ENCODE measurements around the gene TANC1.
"Not testable (repeated sequence)": the region's sequence is repeated elsewhere in the genome, so short reads cannot be mapped to it uniquely, and the experiment has no call there.

Gene TANC1

DNA sequence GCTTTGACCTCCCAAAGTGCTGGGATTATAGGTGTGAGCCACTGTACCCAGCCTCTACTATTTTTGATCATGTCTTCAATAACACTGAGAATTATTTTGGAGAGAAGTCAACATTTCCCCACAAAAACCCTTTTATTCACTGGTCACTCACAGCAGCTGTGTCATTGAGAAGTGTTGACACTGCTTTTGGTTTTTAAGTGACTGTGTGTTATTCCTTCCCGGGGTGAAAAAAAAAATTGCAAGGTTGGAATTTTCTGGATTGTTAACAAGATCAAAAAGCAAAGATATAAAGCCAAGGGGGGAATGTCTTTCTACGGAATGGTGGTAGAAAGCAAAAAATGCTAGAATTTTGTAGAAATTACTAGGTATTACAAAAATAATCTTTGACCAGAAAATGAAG lies 61.5 kb downstream of the TANC1 start:
- no peak for DNase-seq (ENCODE audit: low read depth)

DNA sequence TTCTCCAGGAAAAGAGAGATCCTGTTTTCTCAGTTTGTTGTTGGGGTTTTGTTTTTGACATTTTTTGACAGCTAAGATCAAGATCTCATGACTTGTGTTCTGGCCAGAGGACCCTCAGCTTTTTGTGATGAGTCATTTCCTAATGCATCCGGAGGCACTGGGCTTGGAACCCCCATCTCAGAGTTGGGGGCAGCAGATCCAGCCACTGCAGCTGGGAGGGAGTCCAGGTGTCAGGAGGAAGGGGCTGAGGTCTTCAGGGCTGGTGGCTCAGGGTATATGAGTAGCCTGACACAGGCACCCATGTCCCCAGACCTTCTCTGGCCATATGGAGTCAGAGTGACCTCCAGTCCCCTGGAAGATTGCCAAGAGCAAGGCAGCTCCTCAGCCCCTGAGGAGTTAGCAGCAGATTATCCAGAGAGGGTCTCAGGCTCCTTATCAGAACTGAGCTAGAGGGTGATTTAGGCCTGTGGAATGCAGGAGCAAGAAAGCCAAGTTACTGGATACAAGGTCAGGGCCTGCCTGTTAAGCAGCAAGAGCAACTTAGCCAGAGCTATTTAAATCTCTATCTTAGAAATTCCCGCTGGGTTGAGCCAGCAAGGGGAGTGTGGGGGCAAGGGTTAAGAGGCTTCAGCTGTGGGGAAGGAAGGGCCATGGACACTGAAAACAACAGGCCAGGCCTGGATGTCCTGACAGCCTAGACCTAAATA lies 62.4 kb downstream of the TANC1 start:
- no peak for DNase-seq (ENCODE audit: low read depth)

DNA sequence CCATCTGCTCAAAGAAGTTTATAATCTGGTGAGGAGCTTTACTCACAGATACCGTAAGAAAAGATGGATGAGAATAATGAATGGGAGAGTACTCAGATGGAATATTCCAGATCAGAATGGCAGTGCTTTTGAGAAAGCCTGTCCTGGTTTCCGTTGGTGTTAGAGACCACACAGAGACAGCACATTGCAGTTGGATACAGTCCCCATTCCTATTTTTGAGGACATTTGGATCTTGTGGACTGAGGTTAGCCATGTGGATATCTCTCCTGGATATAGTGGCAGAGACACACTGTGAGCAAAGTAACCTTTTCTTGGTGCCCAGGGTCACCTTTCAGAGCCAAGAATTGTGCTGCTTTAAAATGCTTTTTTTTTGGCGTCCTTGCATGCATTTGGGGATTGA lies 63.7 kb downstream of the TANC1 start:
- DNase-seq (ENCODE audit: low read depth), result no peak

DNA sequence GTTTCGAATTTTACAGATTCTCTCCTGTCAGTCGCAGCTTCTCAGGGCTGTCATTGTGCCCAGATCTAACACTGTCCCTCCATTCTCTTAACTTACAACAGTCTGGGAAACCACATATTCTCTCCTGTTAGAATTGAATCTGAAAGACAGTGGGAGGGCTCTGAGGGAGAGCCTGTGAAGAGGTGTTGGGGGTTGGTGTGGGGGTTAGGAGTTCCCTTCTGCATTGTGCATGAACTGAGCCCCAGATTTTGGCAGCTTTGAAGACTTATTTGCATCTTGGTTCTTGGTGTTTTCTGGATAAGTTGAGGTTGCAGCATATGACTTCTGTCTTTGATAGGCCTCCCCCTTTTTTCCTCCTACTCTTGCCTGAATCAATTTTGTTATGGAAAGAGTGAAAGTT lies 64.1 kb downstream of the TANC1 start:
- DNase-seq (ENCODE audit: low read depth), result no peak

DNA sequence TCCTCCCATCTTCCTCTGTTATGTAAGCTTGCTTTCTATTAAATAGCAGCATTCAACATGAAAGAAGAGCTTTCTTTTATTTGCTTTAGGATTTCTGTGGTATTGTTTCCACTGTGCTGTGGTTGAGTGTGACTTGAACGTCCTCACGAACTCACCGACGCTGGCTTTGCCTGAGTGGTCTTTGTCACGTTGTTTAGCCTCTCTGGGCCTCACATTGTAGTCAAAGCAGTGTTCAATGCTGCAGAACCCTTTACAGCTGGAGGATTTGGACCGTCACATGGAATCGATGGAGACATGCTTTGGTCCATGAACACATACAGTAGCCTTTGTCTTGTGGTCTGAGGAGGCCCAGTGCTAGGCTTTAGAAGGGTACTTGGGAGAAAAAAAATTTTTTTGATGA lies 66.3 kb downstream of the TANC1 start:
- no peak for DNase-seq (ENCODE audit: low read depth)

DNA sequence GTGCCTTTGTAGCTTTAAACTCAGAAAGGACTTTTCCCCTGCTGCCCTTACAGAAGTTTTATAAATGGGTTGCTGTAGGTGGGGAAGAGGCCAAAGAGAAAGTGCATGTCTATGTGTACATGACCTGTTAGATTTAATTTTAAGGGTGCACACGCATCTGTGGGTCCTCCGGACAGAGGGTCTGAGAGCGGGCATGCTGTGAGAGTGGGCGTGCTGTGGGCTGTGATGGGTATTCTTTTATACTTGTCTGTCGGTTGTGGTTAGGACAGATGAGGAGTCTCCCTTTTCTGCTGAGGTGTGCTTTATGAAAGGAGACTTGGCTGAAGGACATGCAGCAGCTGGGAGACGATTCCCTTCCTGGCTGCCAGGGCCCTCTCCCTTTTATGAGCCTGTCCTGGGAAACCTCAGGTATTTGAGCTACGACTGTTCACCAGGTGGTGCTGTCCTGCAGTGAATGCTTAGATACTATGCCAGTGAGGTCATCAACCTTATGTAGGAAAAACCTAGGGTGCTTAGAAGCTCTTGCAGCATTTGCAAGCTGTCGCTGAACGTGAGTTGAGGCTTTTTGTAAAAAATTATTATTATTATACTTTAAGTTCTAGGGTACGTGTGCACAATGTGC lies 67.5 kb downstream of the TANC1 start:
- no peak for DNase-seq (ENCODE audit: low read depth)

DNA sequence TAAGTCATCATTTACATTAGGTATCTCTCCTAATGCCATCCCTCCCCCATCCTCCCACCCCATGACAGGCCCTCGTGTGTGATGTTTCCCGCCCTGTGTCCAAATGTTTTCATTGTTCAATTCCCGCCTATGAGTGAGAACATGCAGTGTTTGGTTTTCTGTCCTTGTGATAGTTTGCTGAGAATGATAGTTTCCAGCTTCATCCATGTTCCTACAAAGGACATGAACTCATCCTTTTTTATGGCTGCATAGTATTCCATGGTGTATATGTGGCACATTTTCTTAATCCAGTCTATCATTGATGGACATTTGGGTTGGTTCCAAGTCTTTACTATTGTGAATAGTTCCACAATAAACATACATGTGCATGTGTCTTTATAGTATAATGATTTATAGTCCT lies 68.0 kb downstream of the TANC1 start:
- DNase-seq (ENCODE audit: low read depth), result not testable (repeated sequence)

DNA sequence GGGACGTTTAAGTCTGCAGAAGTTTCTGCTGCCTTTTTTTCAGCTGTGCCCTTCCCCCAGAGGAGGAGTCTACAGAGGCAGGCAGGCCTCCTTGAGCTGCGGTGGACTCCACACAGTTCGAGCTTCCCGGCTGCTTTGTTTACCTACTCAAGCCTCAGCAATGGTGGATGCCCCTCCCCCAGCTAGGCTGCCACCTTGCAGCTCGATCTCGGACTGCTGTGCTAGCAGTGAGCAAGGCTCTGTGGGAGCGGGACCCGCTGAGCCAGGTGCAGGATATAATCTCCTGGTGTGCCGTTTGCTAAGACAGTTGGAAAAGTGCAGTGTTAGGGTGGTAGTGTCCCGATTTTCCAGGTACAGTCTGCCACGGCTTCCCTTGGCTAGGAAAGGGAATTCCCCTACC lies 72.9 kb downstream of the TANC1 start:
- DNase-seq (ENCODE audit: low read depth), result not testable (repeated sequence)

DNA sequence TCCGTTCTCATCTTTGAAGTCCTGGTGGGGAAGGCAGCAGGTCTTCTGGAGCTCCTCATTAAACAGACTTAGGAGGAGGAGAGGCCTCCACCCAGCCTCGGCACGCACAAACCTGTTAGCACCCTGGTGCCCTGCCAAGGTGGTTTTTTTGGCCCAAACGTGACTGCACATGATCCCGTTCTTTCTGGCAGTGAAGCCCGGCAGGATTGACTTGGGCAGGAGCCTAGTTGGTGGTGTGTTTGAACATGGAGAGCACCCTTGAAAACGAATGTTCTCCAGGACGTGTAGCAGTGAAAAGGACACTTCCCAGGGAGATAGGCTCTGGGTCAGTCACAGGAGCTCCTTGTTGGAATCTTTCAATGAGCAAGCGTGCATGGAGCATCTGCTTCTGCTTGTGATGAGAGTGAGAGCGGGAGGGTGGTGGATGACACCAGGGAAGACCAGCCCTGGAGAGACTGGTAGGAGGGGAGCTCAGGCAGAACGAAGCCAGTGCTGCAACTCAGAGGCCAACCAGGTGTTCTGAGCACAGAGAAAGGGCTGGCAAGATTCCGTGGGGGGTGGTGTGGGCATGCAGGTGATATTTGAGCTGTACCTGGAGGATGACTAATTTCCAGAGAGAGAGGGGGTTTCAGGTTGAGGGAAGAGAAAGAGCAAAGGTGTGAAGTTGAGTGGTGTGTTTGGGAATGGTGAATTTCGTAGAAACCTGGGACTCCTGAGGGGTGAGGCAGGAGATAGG lies 73.8 kb downstream of the TANC1 start:
- no peak for DNase-seq (ENCODE audit: low read depth)

DNA sequence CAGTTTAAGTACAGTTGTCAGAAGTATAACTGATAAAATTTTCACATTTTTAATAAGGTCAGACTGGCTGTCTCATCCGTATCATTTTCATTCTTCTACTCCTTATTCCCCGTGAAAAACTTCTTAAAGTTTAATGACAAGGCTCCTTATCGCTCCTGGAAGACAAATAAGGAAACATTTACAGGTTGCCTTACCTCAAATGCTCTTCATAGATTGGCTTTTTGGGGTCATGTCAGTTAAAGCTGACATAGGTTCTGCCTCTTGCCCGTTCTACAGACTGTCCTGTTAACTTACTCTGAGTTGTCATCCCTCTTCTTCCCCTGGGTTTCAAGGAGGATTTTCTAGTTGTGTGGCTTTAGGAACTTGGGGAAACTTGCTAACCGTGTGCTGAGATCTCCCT lies 75.3 kb downstream of the TANC1 start:
- no peak for DNase-seq (ENCODE audit: low read depth)

DNA sequence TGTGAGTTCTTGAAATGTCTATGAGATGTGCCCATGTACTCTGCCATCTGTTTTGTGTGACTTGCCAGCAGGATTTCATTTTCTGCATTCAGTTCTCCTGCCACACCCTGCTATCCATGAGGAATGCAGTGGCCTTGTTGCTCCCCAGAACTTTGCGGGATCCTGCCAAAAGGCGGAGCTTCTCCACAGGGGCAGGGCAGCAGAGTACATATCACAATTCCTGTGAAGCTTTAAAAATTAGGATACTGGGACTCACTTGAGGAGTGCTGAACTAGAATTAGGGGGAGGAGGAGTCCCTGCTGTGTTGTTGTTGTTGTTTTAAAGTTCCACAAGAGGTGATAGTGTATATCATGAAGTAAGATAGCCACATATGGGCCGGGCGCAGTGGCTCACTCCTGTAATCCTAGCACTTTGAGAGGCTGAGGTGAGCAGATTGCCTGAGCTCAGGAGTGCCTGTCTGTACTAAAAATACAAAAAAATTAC lies 76.4 kb downstream of the TANC1 start:
- DNase-seq (ENCODE audit: low read depth), result no peak

DNA sequence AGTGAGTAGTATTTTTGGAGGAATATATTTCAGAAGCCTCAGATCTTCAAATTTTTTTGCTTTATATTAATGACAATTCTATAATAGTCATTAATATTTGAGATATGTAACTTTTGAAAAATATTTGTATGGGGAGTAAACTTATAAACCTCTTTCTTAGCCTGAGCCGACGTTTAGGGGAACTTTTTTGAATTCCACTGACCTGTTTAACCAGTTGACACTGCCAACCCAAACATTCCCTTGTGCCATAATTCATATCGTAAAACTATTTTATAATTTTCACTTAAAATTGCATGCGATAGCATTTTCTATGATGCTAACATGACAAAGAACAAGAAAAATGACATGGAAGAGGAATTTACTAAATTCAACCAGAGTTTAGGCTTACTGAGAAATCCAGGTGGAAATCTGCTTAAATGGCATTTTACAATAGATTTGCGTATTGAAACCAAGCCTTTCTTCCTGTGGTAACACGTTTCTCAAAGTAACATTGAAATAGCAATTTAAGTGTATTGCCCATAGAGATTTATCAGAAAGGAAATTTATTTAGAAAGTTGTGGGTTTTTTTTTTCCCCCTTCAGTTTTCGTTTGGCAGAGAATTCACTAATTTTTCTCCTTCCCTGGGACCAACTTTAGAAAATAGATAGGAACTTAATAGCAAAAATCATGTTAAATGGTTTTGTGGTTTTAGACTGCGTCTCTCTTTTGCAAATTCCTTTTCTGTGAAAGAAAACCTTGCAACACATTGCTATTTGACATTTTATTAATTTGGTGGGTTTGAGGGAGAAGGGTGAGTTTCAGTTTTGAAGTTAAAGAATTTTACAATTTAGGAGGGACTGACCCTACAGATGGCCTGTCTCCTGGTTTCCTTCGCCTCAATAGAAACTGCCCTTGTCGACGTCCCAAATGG lies 77.4 kb downstream of the TANC1 start:
- no peak for DNase-seq (ENCODE audit: low read depth)

DNA sequence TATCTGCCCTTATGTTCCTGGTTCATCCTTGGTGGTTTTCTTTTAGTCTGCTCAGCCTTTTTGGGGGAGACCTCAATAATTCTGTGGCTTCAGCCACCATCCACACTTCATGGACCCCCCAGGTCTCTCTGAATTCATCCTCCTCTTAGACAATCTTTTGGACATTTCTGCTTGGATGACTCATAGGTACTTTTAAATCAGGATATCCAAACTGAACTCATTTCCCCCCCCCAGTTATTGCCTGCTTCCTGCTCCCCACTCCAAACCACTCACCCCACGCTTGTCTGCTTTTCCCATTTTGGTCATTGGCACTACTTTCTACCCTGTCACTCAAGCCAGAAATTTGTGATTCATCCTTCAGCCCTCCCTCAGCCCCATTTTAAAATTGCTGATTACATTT lies 78.5 kb downstream of the TANC1 start:
- no peak for DNase-seq (ENCODE audit: low read depth)

DNA sequence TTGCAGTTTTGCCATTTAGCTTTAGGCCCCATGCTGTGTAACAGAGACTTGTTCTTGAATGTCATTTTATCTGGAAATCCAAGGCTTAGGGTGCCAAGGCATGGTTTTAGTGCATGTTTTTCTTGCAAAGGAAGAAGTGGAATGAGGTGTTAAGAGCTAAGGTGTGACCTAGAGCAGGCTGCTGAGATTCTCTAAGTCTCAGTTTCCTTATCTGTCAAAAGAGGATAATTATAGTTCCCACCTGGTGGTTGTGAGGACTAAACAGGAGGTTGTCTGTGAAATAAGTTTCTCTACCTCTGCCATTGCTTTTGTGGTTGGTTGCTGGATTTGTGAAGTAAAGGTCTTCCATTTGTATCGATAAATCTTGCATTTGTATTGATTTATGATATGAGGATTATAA lies 82.0 kb downstream of the TANC1 start:
- no peak for DNase-seq (ENCODE audit: low read depth)

DNA sequence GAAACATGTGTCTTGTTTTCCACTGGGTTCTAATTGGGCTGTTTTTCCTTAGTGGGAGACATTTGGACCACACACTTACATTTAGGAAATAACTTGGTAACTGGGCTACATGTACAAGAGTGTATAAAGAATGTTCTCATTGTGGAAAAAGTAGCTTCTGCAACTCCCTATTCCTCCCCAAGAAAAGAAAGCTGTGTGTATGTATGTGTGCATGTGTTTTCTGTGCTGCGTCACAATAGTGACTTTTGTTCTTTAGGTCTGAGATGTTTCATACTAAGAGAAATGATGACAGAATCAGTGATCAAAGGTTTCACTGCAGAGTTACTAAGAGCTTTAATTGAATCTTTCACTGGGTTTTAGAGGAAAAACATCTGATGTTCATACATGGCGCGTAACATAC lies 82.7 kb downstream of the TANC1 start:
- no peak for DNase-seq (ENCODE audit: low read depth)

DNA sequence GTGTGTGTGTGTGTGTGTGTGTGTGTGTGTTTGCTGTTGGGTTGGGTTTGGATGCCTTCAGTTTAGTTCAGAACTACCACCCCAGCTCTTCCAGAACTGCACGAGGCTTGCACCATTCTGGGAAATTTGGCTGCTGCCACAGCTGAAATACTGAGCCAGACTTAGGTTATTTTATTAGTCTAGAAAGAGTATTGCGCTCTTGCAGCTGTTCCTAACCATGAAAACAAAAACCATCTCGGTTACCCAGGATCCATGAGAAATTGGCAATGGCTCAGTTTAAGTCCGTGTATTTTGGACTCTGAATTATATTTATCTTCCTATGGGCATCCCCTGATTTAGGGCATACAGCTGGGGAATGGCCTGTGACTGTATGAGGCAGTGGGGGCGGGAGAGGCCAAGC lies 83.2 kb downstream of the TANC1 start:
- DNase-seq (ENCODE audit: low read depth), result no peak

DNA sequence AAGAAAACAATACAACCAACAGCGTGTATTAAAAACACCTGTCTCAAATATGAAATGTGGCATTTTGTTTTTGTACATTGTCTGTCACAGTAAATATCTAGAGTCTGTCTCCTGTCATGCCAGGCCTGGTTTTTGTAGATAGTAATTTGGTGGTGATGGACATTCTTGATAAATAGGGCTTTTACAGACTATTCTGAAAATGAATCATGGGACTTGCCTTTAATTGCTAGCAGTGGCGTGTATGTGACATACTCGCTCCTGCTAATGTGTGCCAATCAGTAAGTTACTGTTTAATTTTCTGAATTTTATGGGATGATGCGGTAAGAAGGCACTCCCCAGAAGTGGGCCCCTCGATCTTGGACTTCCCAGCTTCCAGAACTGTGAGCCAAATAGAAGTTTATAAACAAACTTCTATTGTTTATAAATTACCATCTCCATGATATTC lies 83.7 kb downstream of the TANC1 start:
- no peak for DNase-seq (ENCODE audit: low read depth)

DNA sequence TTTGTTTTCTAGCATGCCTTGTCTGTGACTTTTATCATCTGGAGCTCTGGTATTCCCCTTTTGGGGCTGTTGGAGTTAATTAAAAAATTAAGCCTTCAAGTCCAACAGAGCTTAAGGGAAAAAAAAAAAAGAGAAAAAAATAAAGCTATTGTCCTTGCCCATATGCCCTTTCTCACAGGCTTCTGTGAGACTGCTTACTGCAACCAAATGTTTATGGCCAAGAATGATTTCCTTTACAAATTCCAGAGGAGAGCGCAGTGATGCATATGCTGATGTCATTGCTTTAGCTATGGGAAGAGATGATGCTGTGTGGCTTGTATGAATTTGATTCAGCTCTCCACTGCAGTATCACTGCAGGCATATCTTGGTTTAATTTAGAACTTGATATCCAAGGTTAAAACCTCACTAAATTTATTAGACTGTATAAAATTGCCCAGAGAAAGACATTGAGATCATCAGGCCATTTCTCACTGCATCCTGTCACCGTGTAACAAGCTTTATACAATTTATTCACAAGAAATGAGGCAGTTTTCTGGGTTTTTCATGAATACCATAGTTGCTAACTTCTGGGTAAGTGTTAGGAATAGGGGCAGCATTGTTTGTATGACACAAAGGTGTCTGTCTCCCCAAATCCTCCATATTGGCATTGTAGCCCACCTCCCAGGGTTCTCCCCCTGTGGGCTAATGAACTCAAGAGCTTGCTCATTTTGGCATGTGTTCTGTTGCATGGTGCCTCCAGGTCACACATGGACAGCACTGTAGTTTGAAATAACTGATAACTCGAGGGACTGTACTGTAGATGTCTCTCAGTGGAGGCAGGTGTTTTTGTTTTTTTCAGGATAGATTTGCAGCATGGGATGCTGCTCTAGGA lies 85.0 kb downstream of the TANC1 start:
- DNase-seq (ENCODE audit: low read depth), result no peak

DNA sequence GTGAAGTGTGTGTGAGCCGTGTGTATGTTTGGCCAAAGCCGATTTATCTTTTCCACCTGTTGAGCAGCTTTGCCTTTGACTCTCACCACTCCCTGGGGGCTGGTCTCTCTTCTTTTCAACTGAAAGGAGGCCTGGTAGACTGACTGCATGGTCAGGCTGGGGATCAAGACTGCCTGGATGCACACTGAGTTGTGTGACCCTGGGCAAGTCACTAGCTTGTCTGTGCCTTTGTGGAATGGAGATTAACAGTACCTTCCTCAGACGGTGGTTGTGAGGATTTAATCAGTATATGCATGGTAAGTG lies 85.5 kb downstream of the TANC1 start:
- no peak for DNase-seq (ENCODE audit: low read depth)

DNA sequence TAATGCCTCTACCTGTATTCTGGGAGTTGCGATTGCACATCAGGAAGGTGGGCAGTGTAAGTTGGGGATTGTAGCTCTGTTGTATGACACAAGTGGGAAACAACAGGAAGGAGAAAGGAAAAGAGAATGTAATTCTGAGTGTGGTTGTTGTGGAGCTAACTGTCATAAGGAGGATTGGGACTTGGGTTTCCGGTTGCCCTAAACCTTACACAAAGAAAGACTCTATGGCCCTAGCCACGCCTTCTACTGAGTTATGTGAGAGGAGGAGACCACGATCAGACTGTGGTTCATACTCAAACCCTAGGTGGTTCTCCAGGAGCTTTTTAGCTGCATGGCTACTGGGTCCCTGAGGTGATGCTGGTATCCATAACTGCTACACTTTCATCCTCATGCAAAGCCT lies 86.5 kb downstream of the TANC1 start:
- no peak for DNase-seq (ENCODE audit: low read depth)

DNA sequence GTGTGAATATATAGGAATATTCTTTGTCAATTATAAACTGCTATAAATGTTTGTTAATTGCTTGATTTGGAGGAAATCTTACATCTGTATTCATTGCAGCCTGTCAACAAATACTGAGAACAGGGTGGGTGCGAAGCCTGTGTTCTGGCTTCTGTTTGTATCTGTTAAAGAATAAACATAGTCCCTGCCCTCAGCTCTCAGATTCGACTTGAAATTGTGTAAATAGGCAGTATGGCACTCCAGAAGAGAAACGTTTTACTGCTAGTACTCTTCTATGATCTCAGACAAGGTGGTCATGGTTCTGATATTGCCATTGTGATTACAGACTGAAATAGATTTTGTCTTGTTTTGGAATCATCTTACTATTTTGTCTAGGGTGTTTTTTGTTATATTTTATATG lies 92.1 kb downstream of the TANC1 start:
- DNase-seq (ENCODE audit: low read depth), result no peak
